IMR-90 (cell line): Measurements from ENCODE around the gene KRT73. TPM values are rescaled to one million over a fixed set of nuclear protein-coding genes. Genes with fewer than 3 reads are reported as not detected.

Experiments
- ATAC-seq: fragments of 200-7000 bp; cut with Tn5 transposase; 2 replicates; pipeline ENCODE4 v1.9.1; 2020; ENCODE audit warnings: low read depth, mild to moderate bottlenecking, moderate library complexity
- BruUV-seq: library from RNA; stranded (reverse); fragments of 400-500 nt; replicated peaks from 2 replicates; lab custom pipeline; 2021; lab: Mats Ljungman, UMichigan
- CTCF ChIA-PET: fragments of 300-600 bp; formaldehyde crosslinking; extraction: SDS; loops from one replicate; lab custom pipeline; 2021; ENCODE audit warnings: antibody characterized with exemption; lab: Yijun Ruan, JAX
- POLR2A ChIA-PET: fragments of 300-600 bp; sonication (Branson Sonifier 250); formaldehyde crosslinking; loops from one replicate; lab custom pipeline; 2022; ENCODE audit warnings: antibody characterized with exemption; ENCODE audit not compliant: unreplicated experiment; lab: Charles Lee
- DNase-seq: peaks from one replicate; pipeline ENCODE4 v3.0.0; 2013
- H2AFZ ChIP-seq: replicated peaks from 2 replicates; pipeline ENCODE3; 2013; ENCODE audit warnings: low read length, mild to moderate bottlenecking; ENCODE audit not compliant: poor library complexity
- H2AK5ac ChIP-seq: 2 replicates; pipeline ENCODE4 v1.6.1; 2013; ENCODE audit warnings: low read depth, low read length, inconsistent platforms
- H2AK9ac ChIP-seq: replicated peaks from 2 replicates; pipeline ENCODE3; 2013; ENCODE audit warnings: mild to moderate bottlenecking, low read depth, low read length, moderate library complexity; ENCODE audit not compliant: poor library complexity
- H2BK120ac ChIP-seq: 2 replicates; pipeline ENCODE4 v1.6.1; 2013; ENCODE audit warnings: low read depth, low read length, inconsistent platforms
- H2BK15ac ChIP-seq: 3 replicates; pipeline ENCODE4 v1.6.1; 2013; ENCODE audit warnings: low read depth, low read length, inconsistent platforms
- H2BK20ac ChIP-seq: 2 replicates; pipeline ENCODE4 v1.6.1; 2013; ENCODE audit warnings: low read depth, mild to moderate bottlenecking, inconsistent platforms, low read length, moderate library complexity
- H2BK5ac ChIP-seq: 2 replicates; pipeline ENCODE4 v1.6.1; 2013; ENCODE audit warnings: mild to moderate bottlenecking, low read depth, low read length, inconsistent platforms; ENCODE audit not compliant: poor library complexity, severe bottlenecking
- H3K14ac ChIP-seq: replicated peaks from 2 replicates; pipeline ENCODE4 v1.6.1; 2013; ENCODE audit warnings: low read depth, low read length, inconsistent platforms
- H3K18ac ChIP-seq: 2 replicates; pipeline ENCODE4 v1.6.1; 2013; ENCODE audit warnings: low read depth, low read length, control low read depth
- H3K23ac ChIP-seq: 2 replicates; pipeline ENCODE4 v1.6.1; 2013; ENCODE audit warnings: low read depth, low read length, inconsistent platforms
- H3K27ac ChIP-seq: 2 replicates; pipeline ENCODE4 v1.5.1; 2013; ENCODE audit warnings: mild to moderate bottlenecking, control low read depth, low read length; ENCODE audit not compliant: insufficient read depth
- H3K27me3 ChIP-seq: 2 replicates; pipeline ENCODE4 v1.6.1; 2013; ENCODE audit warnings: low read length; ENCODE audit not compliant: control insufficient read depth, insufficient read depth
- H3K36me3 ChIP-seq: 2 replicates; pipeline ENCODE4 v1.6.1; 2013; ENCODE audit warnings: low read length, mixed read lengths; ENCODE audit not compliant: control insufficient read depth, insufficient read depth
- H3K4ac ChIP-seq: 2 replicates; pipeline ENCODE4 v1.6.1; 2013; ENCODE audit warnings: low read depth, low read length, inconsistent platforms
- H3K4me1 ChIP-seq: 2 replicates; pipeline ENCODE4 v1.6.1; 2013; ENCODE audit warnings: low read length, mixed read lengths; ENCODE audit not compliant: control insufficient read depth, insufficient read depth
- H3K4me2 ChIP-seq: 2 replicates; pipeline ENCODE4 v1.6.1; 2013; ENCODE audit warnings: low read depth, mild to moderate bottlenecking, control low read depth, low read length, moderate library complexity
- H3K4me3 ChIP-seq: 2 replicates; pipeline ENCODE4 v1.5.1; 2013; ENCODE audit warnings: low read depth, mild to moderate bottlenecking, control low read depth, low read length, moderate library complexity; ENCODE audit not compliant: insufficient read depth
- H3K56ac ChIP-seq: 2 replicates; pipeline ENCODE4 v1.6.1; 2013; ENCODE audit warnings: low read length, inconsistent platforms; ENCODE audit not compliant: insufficient read depth; ENCODE audit errors: extremely low read depth
- H3K79me1 ChIP-seq, 2 experiments: 2 replicates each; pipeline ENCODE4 v1.6.1; 2013; ENCODE audit warnings: low read length in 2 of 2, inconsistent platforms in 1 of 2, low read depth in 1 of 2
- H3K9ac ChIP-seq: 2 replicates; pipeline ENCODE4 v1.6.1; 2013; ENCODE audit warnings: low read depth, low read length, control low read depth
- H3K9me1 ChIP-seq: 2 replicates; pipeline ENCODE4 v1.6.1; 2013; ENCODE audit warnings: low read length, inconsistent platforms; ENCODE audit not compliant: insufficient read depth
- H3K9me3 ChIP-seq: 2 replicates; pipeline ENCODE4 v1.6.1; 2013; ENCODE audit warnings: low read length; ENCODE audit not compliant: control insufficient read depth, insufficient read depth
- H4K20me1 ChIP-seq: 2 replicates; pipeline ENCODE4 v1.6.1; 2013; ENCODE audit warnings: low read length, inconsistent platforms; ENCODE audit not compliant: insufficient read depth
- H4K5ac ChIP-seq: 2 replicates; pipeline ENCODE4 v1.6.1; 2013; ENCODE audit warnings: mild to moderate bottlenecking, low read depth, low read length, control low read depth
- H4K8ac ChIP-seq, 2 experiments: 2 replicates each; pipeline ENCODE4 v1.6.1; 2013; ENCODE audit warnings: low read depth in 2 of 2, low read length in 2 of 2, control low read depth in 1 of 2, inconsistent platforms in 1 of 2
- H4K91ac ChIP-seq: 2 replicates; pipeline ENCODE4 v1.6.1; 2013; ENCODE audit warnings: low read depth, low read length, inconsistent platforms; ENCODE audit not compliant: insufficient read depth
- BHLHE40 ChIP-seq: fragments of 150-350 bp; IDR thresholded peaks from 2 replicates; pipeline ENCODE4 v1.6.1; 2016; ENCODE audit warnings: mild to moderate bottlenecking, low read depth, low read length
- CEBPB ChIP-seq: IDR thresholded peaks from 2 replicates; pipeline ENCODE4 v1.6.1; 2012; ENCODE audit warnings: low read depth, low read length, improper control_type of control experiment
- CHD1 ChIP-seq: IDR thresholded peaks from 2 replicates; pipeline ENCODE4 v1.6.1; 2012; ENCODE audit warnings: low read depth, low read length, improper control_type of control experiment
- FOS ChIP-seq: fragments of 150-350 bp; IDR thresholded peaks from 2 replicates; pipeline ENCODE4 v1.6.1; 2016; ENCODE audit warnings: low read depth, low read length
- MAFK ChIP-seq: IDR thresholded peaks from 2 replicates; pipeline ENCODE4 v1.6.1; 2012; ENCODE audit warnings: low read depth, low read length, improper control_type of control experiment
- MAZ ChIP-seq: IDR thresholded peaks from 2 replicates; pipeline ENCODE4 v1.6.1; 2012; ENCODE audit warnings: low read depth, mild to moderate bottlenecking, low read length, improper control_type of control experiment, moderate library complexity, borderline replicate concordance
- MXI1 ChIP-seq: IDR thresholded peaks from 2 replicates; pipeline ENCODE4 v1.6.1; 2012; ENCODE audit warnings: low read depth, mild to moderate bottlenecking, low read length, moderate library complexity, borderline replicate concordance
- NFE2L2 ChIP-seq: fragments of 150-350 bp; IDR thresholded peaks from 2 replicates; pipeline ENCODE4 v1.6.1; 2016; ENCODE audit warnings: low read depth, mild to moderate bottlenecking, low read length
- POLR2A ChIP-seq: IDR thresholded peaks from 2 replicates; pipeline ENCODE4 v1.6.1; 2012; ENCODE audit warnings: mild to moderate bottlenecking, low read depth, low read length
- RAD21 ChIP-seq: IDR thresholded peaks from 2 replicates; pipeline ENCODE4 v1.6.1; 2012; ENCODE audit warnings: low read length, improper control_type of control experiment
- RCOR1 ChIP-seq: IDR thresholded peaks from 2 replicates; pipeline ENCODE4 v1.6.1; 2012; ENCODE audit warnings: mild to moderate bottlenecking, low read length, improper control_type of control experiment; ENCODE audit not compliant: insufficient replicate concordance
- RFX5 ChIP-seq: IDR thresholded peaks from 2 replicates; pipeline ENCODE4 v1.8.0; 2012; ENCODE audit warnings: low read depth, mild to moderate bottlenecking, low read length, moderate library complexity
- SMC3 ChIP-seq: fragments of 150-350 bp; IDR thresholded peaks from 2 replicates; pipeline ENCODE4 v1.6.1; 2016; ENCODE audit warnings: low read depth, mild to moderate bottlenecking, antibody characterized with exemption, low read length, moderate library complexity
- dilution Hi-C: fragments of 300-500 bp; cut with HindIII; formaldehyde crosslinking; loops from one replicate; pipeline ENCODE4 v1.14.3; 2018; ENCODE audit warnings: low sequenced_read_pairs; ENCODE audit not compliant: unreplicated experiment
- in situ Hi-C: fragments of 300-500 bp; cut with MboI; formaldehyde crosslinking; loops from 3 replicates; pipeline ENCODE4 v1.14.3; 2019; ENCODE audit warnings: low sequenced_read_pairs, inconsistent platforms, mixed read lengths
- intact Hi-C: fragments of 100-400 bp; cut with micrococcal nuclease; formaldehyde crosslinking; loops from 2 replicates; pipeline ENCODE4 v1.10.0; 2022
- polyA plus RNA-seq, 3 experiments: library from polyadenylated mRNA; depleted of rRNA; stranded (reverse); fragments of >200 nt; gene quantifications; 2 replicates each; pipeline ENCODE4 v1.2.3, GENCODE V29; 2012; ENCODE audit warnings: low replicate concordance in 1 of 3
- total RNA-seq: library from RNA; depleted of rRNA; stranded (reverse); fragments of >200 nt; gene quantifications from 2 replicates; pipeline ENCODE4 v1.2.3, GENCODE V29; 2012
- TF ChIP-seq, protein P1 (sequence below): fragments of 150-350 bp; IDR thresholded peaks from 2 replicates; pipeline ENCODE4 v1.6.1; 2017; ENCODE audit warnings: mild to moderate bottlenecking, antibody characterized with exemption, low read length, low read depth
- TF ChIP-seq, protein P2 (sequence below): conservative IDR thresholded peaks from 2 replicates; pipeline ENCODE4 v1.5.1; 2012; ENCODE audit warnings: mild to moderate bottlenecking, low read depth, low read length, improper control_type of control experiment
- TF ChIP-seq, protein P3 (sequence below): fragments of 150-350 bp; IDR thresholded peaks from 2 replicates; pipeline ENCODE4 v1.6.1; 2016; ENCODE audit warnings: low read depth, mild to moderate bottlenecking, low read length, moderate library complexity, borderline replicate concordance

The KRT73 gene
- total and polyA plus RNA-seq, 2 of the 4 experiments (the other 2 are of a cell fraction): not detected

DNA sequence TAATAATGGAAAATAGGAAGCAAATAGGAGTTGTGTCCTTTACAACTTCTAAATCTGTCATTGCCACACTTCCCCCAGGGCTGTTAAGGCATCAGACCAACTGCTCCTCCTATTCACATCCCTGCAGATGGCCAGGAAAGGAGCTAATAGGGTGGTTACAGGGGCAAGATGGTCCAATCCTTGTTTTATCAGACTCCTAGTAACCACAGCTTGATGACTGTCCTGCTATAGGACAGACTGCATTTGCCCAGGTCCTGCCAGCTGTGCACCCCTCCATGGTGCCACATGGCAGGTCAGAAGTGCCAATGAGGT is 44.5 kb upstream of the KRT73 start:
- Histone ChIP-seq H2BK15ac (no peak overlapping the region), H3K4me1 (no peaks in the 10 kb centered on the region), H3K9ac (no peak overlapping the region), H3K4me3 (no peak overlapping the region), H3K36me3 (no peaks in the 10 kb centered on the region), H3K27me3 (peaks cover 20% of the 10 kb centered on the region), H4K20me1 (no peaks in the 10 kb centered on the region), H3K79me1 (no peaks in the 10 kb centered on the region), H4K8ac (no peak overlapping the region), H2AK5ac (no peak overlapping the region), H3K56ac (no peak overlapping the region), H2BK120ac (no peak overlapping the region), H2BK5ac (no peak overlapping the region), H3K18ac (no peak overlapping the region), H4K5ac (no peak overlapping the region), H3K9me1 (no peaks in the 10 kb centered on the region), H2AFZ (no peak overlapping the region), H3K14ac (no peak overlapping the region), H3K4ac (no peak overlapping the region), H4K91ac (no peak overlapping the region), H2AK9ac (no peak overlapping the region), H3K4me2 (no peak overlapping the region), H3K9me3 (no peaks in the 10 kb centered on the region), H2BK20ac (no peak overlapping the region), H3K23ac (no peak overlapping the region), H3K27ac (no peak overlapping the region)
- ChIA-PET CTCF (no interaction called here), POLR2A (no interaction called here)
- no peak for TF ChIP-seq RAD21
- TF ChIP-seq, protein P1, sequence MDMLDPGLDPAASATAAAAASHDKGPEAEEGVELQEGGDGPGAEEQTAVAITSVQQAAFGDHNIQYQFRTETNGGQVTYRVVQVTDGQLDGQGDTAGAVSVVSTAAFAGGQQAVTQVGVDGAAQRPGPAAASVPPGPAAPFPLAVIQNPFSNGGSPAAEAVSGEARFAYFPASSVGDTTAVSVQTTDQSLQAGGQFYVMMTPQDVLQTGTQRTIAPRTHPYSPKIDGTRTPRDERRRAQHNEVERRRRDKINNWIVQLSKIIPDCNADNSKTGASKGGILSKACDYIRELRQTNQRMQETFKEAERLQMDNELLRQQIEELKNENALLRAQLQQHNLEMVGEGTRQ: no peak
- no peak for TF ChIP-seq BHLHE40
- no peak for TF ChIP-seq MAZ
- no peak for TF ChIP-seq MAFK
- TF ChIP-seq, protein P2, sequence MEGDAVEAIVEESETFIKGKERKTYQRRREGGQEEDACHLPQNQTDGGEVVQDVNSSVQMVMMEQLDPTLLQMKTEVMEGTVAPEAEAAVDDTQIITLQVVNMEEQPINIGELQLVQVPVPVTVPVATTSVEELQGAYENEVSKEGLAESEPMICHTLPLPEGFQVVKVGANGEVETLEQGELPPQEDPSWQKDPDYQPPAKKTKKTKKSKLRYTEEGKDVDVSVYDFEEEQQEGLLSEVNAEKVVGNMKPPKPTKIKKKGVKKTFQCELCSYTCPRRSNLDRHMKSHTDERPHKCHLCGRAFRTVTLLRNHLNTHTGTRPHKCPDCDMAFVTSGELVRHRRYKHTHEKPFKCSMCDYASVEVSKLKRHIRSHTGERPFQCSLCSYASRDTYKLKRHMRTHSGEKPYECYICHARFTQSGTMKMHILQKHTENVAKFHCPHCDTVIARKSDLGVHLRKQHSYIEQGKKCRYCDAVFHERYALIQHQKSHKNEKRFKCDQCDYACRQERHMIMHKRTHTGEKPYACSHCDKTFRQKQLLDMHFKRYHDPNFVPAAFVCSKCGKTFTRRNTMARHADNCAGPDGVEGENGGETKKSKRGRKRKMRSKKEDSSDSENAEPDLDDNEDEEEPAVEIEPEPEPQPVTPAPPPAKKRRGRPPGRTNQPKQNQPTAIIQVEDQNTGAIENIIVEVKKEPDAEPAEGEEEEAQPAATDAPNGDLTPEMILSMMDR: no peak
- TF ChIP-seq RFX5: no peak
- no peak for TF ChIP-seq MXI1
- TF ChIP-seq SMC3: no peak
- TF ChIP-seq, protein P3, sequence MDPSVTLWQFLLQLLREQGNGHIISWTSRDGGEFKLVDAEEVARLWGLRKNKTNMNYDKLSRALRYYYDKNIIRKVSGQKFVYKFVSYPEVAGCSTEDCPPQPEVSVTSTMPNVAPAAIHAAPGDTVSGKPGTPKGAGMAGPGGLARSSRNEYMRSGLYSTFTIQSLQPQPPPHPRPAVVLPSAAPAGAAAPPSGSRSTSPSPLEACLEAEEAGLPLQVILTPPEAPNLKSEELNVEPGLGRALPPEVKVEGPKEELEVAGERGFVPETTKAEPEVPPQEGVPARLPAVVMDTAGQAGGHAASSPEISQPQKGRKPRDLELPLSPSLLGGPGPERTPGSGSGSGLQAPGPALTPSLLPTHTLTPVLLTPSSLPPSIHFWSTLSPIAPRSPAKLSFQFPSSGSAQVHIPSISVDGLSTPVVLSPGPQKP: no peak
- no peak for TF ChIP-seq NFE2L2
- no peak for TF ChIP-seq RCOR1
- no peak for TF ChIP-seq CEBPB
- no peak for TF ChIP-seq FOS
- no peak for TF ChIP-seq CHD1
- TF ChIP-seq POLR2A: no peak
- no peak for DNase-seq
- dilution Hi-C loops: no loop called here
- no TSS peak for BruUV-seq
- intact Hi-C loops: no loop called here
- no peak for ATAC-seq
- in situ Hi-C loops: no loop called here
